Measurements from ENCODE around the gene BICRA. TPM values are rescaled to one million over a fixed set of nuclear protein-coding genes. Genes with fewer than 3 reads are reported as not detected.
"Not testable (repeated sequence)": the region's sequence is repeated elsewhere in the genome, so short reads cannot be mapped to it uniquely, and the experiment has no call there.

BICRA gene
- 2.6 and 10.6 TPM in 2 replicates for total RNA-seq (2014; rRNA removed; shearing (Covaris generic))

GRCh38 chr19:47608969-47609905 lies at the start of gene BICRA:
Gene BICRA, plus strand, starts transcription at chr19:47609134. Its CDS starts 64,441 bp downstream, at chr19:47673575.
- peak; percentile 69 for DNase-seq (ENCODE audit: low spot score)

GRCh38 chr19:47560999-47561398 lies 47.9 kb upstream of the BICRA start:
- DNase-seq (ENCODE audit: low spot score): no peak

GRCh38 chr19:47561440-47562057 lies 47.4 kb upstream of the BICRA start:
- peak; percentile 67 for DNase-seq (ENCODE audit: low spot score)

GRCh38 chr19:47564081-47564480 lies 44.9 kb upstream of the BICRA start:
- DNase-seq (ENCODE audit: low spot score): no peak

- no peak for DNase-seq (ENCODE audit: low spot score)
Observed at GRCh38 chr19:47569331-47569730, 39.6 kb upstream of the BICRA start.

GRCh38 chr19:47572635-47573034 lies 36.3 kb upstream of the BICRA start:
- no peak for DNase-seq (ENCODE audit: low spot score)

- DNase-seq (ENCODE audit: low spot score): no peak
Observed at GRCh38 chr19:47573071-47574026, 35.6 kb upstream of the BICRA start, which contains the start of gene ZNF541. Gene ZNF541, minus strand, starts transcription at chr19:47573148. Its CDS starts 17,292 bp downstream, at chr19:47555856.

- DNase-seq (ENCODE audit: low spot score): no peak
Observed at GRCh38 chr19:47580397-47580796, 28.5 kb upstream of the BICRA start.

GRCh38 chr19:47581605-47582319 lies 27.2 kb upstream of the BICRA start:
- no peak for DNase-seq (ENCODE audit: low spot score)

GRCh38 chr19:47582320-47582909 lies 26.5 kb upstream of the BICRA start:
- no peak for DNase-seq (ENCODE audit: low spot score)

GRCh38 chr19:47583161-47583560 lies 25.8 kb upstream of the BICRA start:
- DNase-seq (ENCODE audit: low spot score): not testable (repeated sequence)

GRCh38 chr19:47587295-47587694 lies 21.6 kb upstream of the BICRA start:
- DNase-seq (ENCODE audit: low spot score): no peak

GRCh38 chr19:47589824-47590223 lies 19.1 kb upstream of the BICRA start:
- no peak for DNase-seq (ENCODE audit: low spot score)

GRCh38 chr19:47593860-47594259 lies 15.1 kb upstream of the BICRA start:
- DNase-seq (ENCODE audit: low spot score): no peak

GRCh38 chr19:47595944-47596343 lies 13.0 kb upstream of the BICRA start:
- no peak for DNase-seq (ENCODE audit: low spot score)

- peak; percentile 95 for DNase-seq (ENCODE audit: low spot score)
Observed at GRCh38 chr19:47598407-47599349, 10.3 kb upstream of the BICRA start.

GRCh38 chr19:47599671-47600245 lies 9.2 kb upstream of the BICRA start:
- not testable (repeated sequence) for DNase-seq (ENCODE audit: low spot score)

GRCh38 chr19:47600246-47601179 lies 8.4 kb upstream of the BICRA start:
- peak; percentile 98 for DNase-seq (ENCODE audit: low spot score)
